Endothelial cell of umbilical vein (primary cell): ENCODE data around the gene TRIP13. TPM values are rescaled to one million over a fixed set of nuclear protein-coding genes. Genes with fewer than 3 reads are reported as not detected.
"Not testable (repeated sequence)": the region's sequence is repeated elsewhere in the genome, so short reads cannot be mapped to it uniquely, and the experiment has no call there.

Experiments used
- BruUV-seq: library from RNA; stranded (reverse); fragments of 400-500 nt; replicated peaks from 2 replicates; lab custom pipeline; 2021; lab: Mats Ljungman, UMichigan
- CTCF ChIA-PET: fragments of 300-600, 350-600 bp; sonication (Branson Sonifier 250); formaldehyde crosslinking; loops from one replicate; lab custom pipeline; 2021; ENCODE audit warnings: antibody characterized with exemption, inconsistent platforms; lab: Charles Lee
- POLR2A ChIA-PET: fragments of 300-600, 350-600 bp; sonication (Branson Sonifier 250); formaldehyde crosslinking; loops from one replicate; lab custom pipeline; 2021; ENCODE audit warnings: antibody characterized with exemption, inconsistent platforms; lab: Charles Lee
- DNase-seq: peaks from one replicate; pipeline ENCODE4 v3.0.0-alpha.2; 2011; ENCODE audit warnings: low read depth, low spot score
- FAIRE-seq: peaks from 2 replicates; lab custom pipeline; 2011; peaks lifted over from hg19 to GRCh38; lab: Jason Lieb, UNC
- H2AFZ ChIP-seq: 2 replicates; pipeline ENCODE4 v1.6.0; 2012; ENCODE audit warnings: low read depth, low read length, control low read depth, inconsistent platforms
- H3K27ac ChIP-seq: 2 replicates; pipeline ENCODE4 v1.5.1; 2011; ENCODE audit warnings: low read depth, mild to moderate bottlenecking, control low read depth, low read length, moderate library complexity; ENCODE audit not compliant: insufficient read depth
- H3K27me3 ChIP-seq, 2 experiments: 2 replicates each; pipeline versions ENCODE4 v1.6.0 to v1.6.1; 2011; ENCODE audit warnings: low read length in 2 of 2, mixed read lengths in 1 of 2; ENCODE audit not compliant: control insufficient read depth in 2 of 2, insufficient read depth in 2 of 2
- H3K36me3 ChIP-seq, 2 experiments: 2 replicates in 1 of 2; 3 replicates in 1 of 2; pipeline ENCODE4 v1.5.1; 2011; ENCODE audit warnings: low read length in 2 of 2, mild to moderate bottlenecking in 1 of 2, moderate library complexity in 1 of 2; ENCODE audit not compliant: control insufficient read depth in 2 of 2, insufficient read depth in 2 of 2; ENCODE audit errors: extremely low read depth in 1 of 2
- H3K4me1 ChIP-seq: 3 replicates; pipeline ENCODE4 v1.5.1; 2011; ENCODE audit warnings: mild to moderate bottlenecking, low read length; ENCODE audit not compliant: control insufficient read depth, insufficient read depth; ENCODE audit errors: extremely low read depth
- H3K4me2 ChIP-seq: 2 replicates; pipeline ENCODE4 v1.6.1; 2011; ENCODE audit warnings: low read length, control low read depth, mixed read lengths; ENCODE audit not compliant: insufficient read depth
- H3K4me3 ChIP-seq, 3 experiments: fragments of 200-600 bp in 1 of 3; sonication (generic), shearing (Covaris generic) in 1 of 3; replicated peaks in 1 of 3; 2 replicates each; pipeline ENCODE4 v1.5.1; 2011 to 2016; ENCODE audit warnings: control low read depth in 3 of 3, low read length in 3 of 3, mild to moderate bottlenecking in 2 of 3, inconsistent platforms in 1 of 3, low read depth in 1 of 3, moderate library complexity in 1 of 3; ENCODE audit not compliant: insufficient read depth in 1 of 3
- H3K79me2 ChIP-seq: 2 replicates; pipeline ENCODE4 v1.6.0; 2012; ENCODE audit warnings: low read length, inconsistent platforms; ENCODE audit not compliant: control insufficient read depth, insufficient read depth
- H3K9ac ChIP-seq: replicated peaks from 2 replicates; pipeline ENCODE3; 2011; ENCODE audit warnings: low read length, control low read depth; ENCODE audit not compliant: insufficient read depth; ENCODE audit errors: extremely low read depth
- H3K9me1 ChIP-seq: replicated peaks from 3 replicates; pipeline ENCODE4 v1.6.0; 2011; ENCODE audit warnings: mild to moderate bottlenecking, low read length; ENCODE audit not compliant: control insufficient read depth, insufficient read depth; ENCODE audit errors: extremely low read depth
- H3K9me3 ChIP-seq: replicated peaks from 2 replicates; pipeline ENCODE4 v1.5.1; 2012; ENCODE audit warnings: low read length, inconsistent platforms; ENCODE audit not compliant: control insufficient read depth, insufficient read depth
- H4K20me1 ChIP-seq: replicated peaks from 2 replicates; pipeline ENCODE3; 2011; ENCODE audit warnings: mild to moderate bottlenecking, low read length; ENCODE audit not compliant: control insufficient read depth, insufficient read depth; ENCODE audit errors: extremely low read depth
- dilution Hi-C: fragments of 300-500 bp; cut with MboI; formaldehyde crosslinking; loops from one replicate; pipeline ENCODE4 v1.15.0; 2019; ENCODE audit warnings: low sequenced_read_pairs; ENCODE audit not compliant: extremely low pct_ligation_motif_present
- intact Hi-C: fragments of 100-400 bp; cut with micrococcal nuclease; formaldehyde crosslinking; loops from one replicate; pipeline ENCODE4 v1.10.0; 2022
- polyA plus RNA-seq, 4 experiments: library from polyadenylated mRNA; depleted of rRNA in 3 of 4; stranded (reverse) in 3 of 4; unstranded in 1 of 4; fragments of >200 nt; gene quantifications; 2 replicates each; pipeline versions ENCODE4 v1.2.1 to v1.2.3, GENCODE V29; 2011 to 2012; ENCODE audit warnings: missing spikeins in 1 of 4
- total RNA-seq: library from RNA; stranded (reverse); gene quantifications from 2 replicates; pipeline ENCODE4 v1.2.3, GENCODE V29; 2021

The TRIP13 gene
- total and polyA plus RNA-seq, 2 donors (not counting 3 experiments of a cell fraction or from before 2014, with no cell fraction given), result 17.4 to 39.0 TPM

- H3K4me2 ChIP-seq, H3K79me2 ChIP-seq, DNase-seq, H2AFZ ChIP-seq, H3K4me1 ChIP-seq, H3K36me3 ChIP-seq, intact Hi-C loops, H3K9me3 ChIP-seq, H3K9me1 ChIP-seq, H3K27ac ChIP-seq, FAIRE-seq, H3K9ac ChIP-seq, POLR2A ChIA-PET, H3K4me3 ChIP-seq, H3K27me3 ChIP-seq, BruUV-seq, dilution Hi-C loops, H4K20me1 ChIP-seq: not testable (repeated sequence)
- CTCF ChIA-PET, result interaction anchor here (0.5 kb wide), 1 partner anchor 670 kb away, joined by 3 read pairs; no protein-coding TSS in a partner anchor
Observed at GRCh38 chr5:843926-844325, 48.8 kb upstream of the TRIP13 start.

GRCh38 chr5:844426-844825 is 48.3 kb upstream of the TRIP13 start:
- dilution Hi-C loops, H3K4me3 ChIP-seq, POLR2A ChIA-PET, H2AFZ ChIP-seq, H3K27ac ChIP-seq, H3K9me3 ChIP-seq, H3K9ac ChIP-seq, H3K4me1 ChIP-seq, H3K4me2 ChIP-seq, H3K36me3 ChIP-seq, H3K9me1 ChIP-seq, DNase-seq, H3K79me2 ChIP-seq, FAIRE-seq, H3K27me3 ChIP-seq, BruUV-seq, H4K20me1 ChIP-seq, intact Hi-C loops: not testable (repeated sequence)
- CTCF ChIA-PET, result interaction anchor here (0.5 kb wide), 1 partner anchor 669 kb away, joined by 3 read pairs; no protein-coding TSS in a partner anchor

- intact Hi-C loops, H3K27me3 ChIP-seq, H3K4me2 ChIP-seq, CTCF ChIA-PET, FAIRE-seq, dilution Hi-C loops, H3K9ac ChIP-seq, H3K4me1 ChIP-seq, H3K9me1 ChIP-seq, BruUV-seq, DNase-seq, H3K36me3 ChIP-seq, H3K27ac ChIP-seq, H3K9me3 ChIP-seq, H3K79me2 ChIP-seq, H4K20me1 ChIP-seq, H2AFZ ChIP-seq, POLR2A ChIA-PET, H3K4me3 ChIP-seq: not testable (repeated sequence)
Observed at GRCh38 chr5:845031-845675, 47.5 kb upstream of the TRIP13 start.

- CTCF ChIA-PET, BruUV-seq, H3K79me2 ChIP-seq, DNase-seq, H3K4me1 ChIP-seq, intact Hi-C loops, dilution Hi-C loops, H3K9me1 ChIP-seq, H4K20me1 ChIP-seq, H3K4me3 ChIP-seq, POLR2A ChIA-PET, H3K9me3 ChIP-seq, H3K27ac ChIP-seq, H3K9ac ChIP-seq, H2AFZ ChIP-seq, FAIRE-seq, H3K4me2 ChIP-seq, H3K36me3 ChIP-seq, H3K27me3 ChIP-seq: not testable (repeated sequence)
Observed at GRCh38 chr5:845676-846601, 46.7 kb upstream of the TRIP13 start.
